ENCODE results near the gene NPS. TPM values are rescaled to one million over a fixed set of nuclear protein-coding genes. Genes with fewer than 3 reads are reported as not detected.

Gene NPS
- total RNA-seq, 1 donor, result not detected

DNA sequence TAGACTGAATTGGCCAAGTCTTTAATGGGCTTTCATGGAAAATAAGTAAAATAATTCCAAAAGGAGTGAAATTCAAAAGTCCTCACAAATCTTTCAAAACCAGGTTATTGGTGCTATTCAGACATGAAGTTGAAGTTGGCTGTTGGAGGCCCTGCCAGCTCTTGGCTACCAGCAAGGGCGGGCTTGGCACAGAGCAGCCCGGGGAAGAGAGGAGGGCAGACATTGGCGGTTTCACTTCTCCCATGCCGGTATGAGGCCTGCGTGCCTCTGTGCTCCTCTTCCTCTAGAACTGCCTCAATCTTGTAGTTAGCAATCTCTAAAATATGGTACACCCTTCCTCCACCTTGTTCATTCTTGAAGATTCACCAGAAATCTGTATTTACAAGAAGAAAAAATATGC, 16.4 kb upstream of the NPS start:
- Histone ChIP-seq H2AFZ (ENCODE audit: low read length) (no peak overlapping the region), H3K4me2 (ENCODE audit: insufficient read depth, low read length) (no peak overlapping the region), H4K20me1 (ENCODE audit: insufficient read depth, low read length) (no peaks in the 10 kb centered on the region), H3K4me3 (ENCODE audit: insufficient read depth, low read length) (no peak overlapping the region), H3K4me1 (ENCODE audit: insufficient read depth, low read length) (no peaks in the 10 kb centered on the region), H3K36me3 (ENCODE audit: insufficient read depth, low read length) (no peaks in the 10 kb centered on the region), H3K9me3 (ENCODE audit: low read depth, low read length) (no peaks in the 10 kb centered on the region), H3K27me3 (ENCODE audit: insufficient read depth, low read length) (no peaks in the 10 kb centered on the region), H3K79me2 (ENCODE audit: insufficient read depth, low read length) (no peaks in the 10 kb centered on the region), H3K27ac (ENCODE audit: low read depth, low read length) (no peak overlapping the region)
- no peak for DNase-seq (ENCODE audit: insufficient read length, low spot score, missing footprints)
- TF ChIP-seq, protein P1, sequence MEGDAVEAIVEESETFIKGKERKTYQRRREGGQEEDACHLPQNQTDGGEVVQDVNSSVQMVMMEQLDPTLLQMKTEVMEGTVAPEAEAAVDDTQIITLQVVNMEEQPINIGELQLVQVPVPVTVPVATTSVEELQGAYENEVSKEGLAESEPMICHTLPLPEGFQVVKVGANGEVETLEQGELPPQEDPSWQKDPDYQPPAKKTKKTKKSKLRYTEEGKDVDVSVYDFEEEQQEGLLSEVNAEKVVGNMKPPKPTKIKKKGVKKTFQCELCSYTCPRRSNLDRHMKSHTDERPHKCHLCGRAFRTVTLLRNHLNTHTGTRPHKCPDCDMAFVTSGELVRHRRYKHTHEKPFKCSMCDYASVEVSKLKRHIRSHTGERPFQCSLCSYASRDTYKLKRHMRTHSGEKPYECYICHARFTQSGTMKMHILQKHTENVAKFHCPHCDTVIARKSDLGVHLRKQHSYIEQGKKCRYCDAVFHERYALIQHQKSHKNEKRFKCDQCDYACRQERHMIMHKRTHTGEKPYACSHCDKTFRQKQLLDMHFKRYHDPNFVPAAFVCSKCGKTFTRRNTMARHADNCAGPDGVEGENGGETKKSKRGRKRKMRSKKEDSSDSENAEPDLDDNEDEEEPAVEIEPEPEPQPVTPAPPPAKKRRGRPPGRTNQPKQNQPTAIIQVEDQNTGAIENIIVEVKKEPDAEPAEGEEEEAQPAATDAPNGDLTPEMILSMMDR (IDR thresholded peaks at IDR 0.05; ENCODE audit: extremely low read depth, low read depth, low read length), result no peak

DNA sequence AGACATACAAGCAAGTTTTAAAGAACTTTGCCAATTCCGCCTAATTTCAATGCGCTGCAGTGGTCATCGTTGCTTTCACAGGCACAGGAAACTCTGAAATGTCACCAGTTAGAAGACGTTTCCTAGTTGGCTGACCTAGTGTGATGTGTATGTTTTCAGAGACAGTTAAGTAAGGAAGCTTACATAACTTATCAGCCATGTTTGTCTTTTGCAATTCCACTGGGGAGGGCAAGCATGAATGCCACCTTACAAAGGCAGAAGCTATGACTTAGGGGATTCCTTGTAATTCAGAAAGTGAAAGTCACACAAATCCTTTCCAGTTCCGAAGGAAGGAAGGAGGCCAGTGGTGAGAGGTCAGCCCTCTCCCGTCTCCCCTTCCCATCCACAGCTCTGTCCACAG, 15.0 kb upstream of the NPS start:
- no peaks in the 10 kb centered on the region for H3K4me1 ChIP-seq (ENCODE audit: insufficient read depth, low read length)
- TF ChIP-seq, protein P1 (IDR thresholded peaks at IDR 0.05; ENCODE audit: extremely low read depth, low read depth, low read length), result no peak
- H3K27ac ChIP-seq (ENCODE audit: low read depth, low read length), result no peak overlapping the region
- no peaks in the 10 kb centered on the region for H4K20me1 ChIP-seq (ENCODE audit: insufficient read depth, low read length)
- no peak overlapping the region for H3K4me3 ChIP-seq (ENCODE audit: insufficient read depth, low read length)
- no peaks in the 10 kb centered on the region for H3K36me3 ChIP-seq (ENCODE audit: insufficient read depth, low read length)
- H3K27me3 ChIP-seq (ENCODE audit: insufficient read depth, low read length), result no peaks in the 10 kb centered on the region
- H2AFZ ChIP-seq (ENCODE audit: low read length), result no peak overlapping the region
- DNase-seq (ENCODE audit: insufficient read length, low spot score, missing footprints), result no peak
- H3K9me3 ChIP-seq (ENCODE audit: low read depth, low read length), result no peaks in the 10 kb centered on the region
- no peak overlapping the region for H3K4me2 ChIP-seq (ENCODE audit: insufficient read depth, low read length)
- H3K79me2 ChIP-seq (ENCODE audit: insufficient read depth, low read length), result no peaks in the 10 kb centered on the region

DNA sequence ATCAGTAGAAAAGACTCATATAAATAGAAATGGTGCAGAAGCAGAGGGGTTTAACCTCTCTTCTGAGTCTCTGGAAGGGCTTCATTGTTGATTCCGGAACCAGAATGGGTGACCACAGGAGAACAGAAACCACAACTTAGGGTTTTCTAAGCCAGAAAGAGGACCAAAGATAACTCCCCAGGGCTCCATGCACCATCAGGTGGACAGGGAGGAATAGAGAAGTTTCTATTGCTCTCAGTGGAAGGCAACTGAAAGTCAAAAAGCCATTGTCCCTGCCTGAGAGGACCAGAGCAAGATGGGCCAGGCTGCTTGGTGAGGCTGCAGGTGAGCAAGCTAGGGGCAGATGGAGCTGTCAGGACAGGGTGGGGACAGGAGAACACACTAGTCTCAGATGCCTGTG, 14.6 kb upstream of the NPS start:
- H3K4me2 ChIP-seq (ENCODE audit: insufficient read depth, low read length), result no peak overlapping the region
- no peaks in the 10 kb centered on the region for H3K27me3 ChIP-seq (ENCODE audit: insufficient read depth, low read length)
- no peaks in the 10 kb centered on the region for H3K79me2 ChIP-seq (ENCODE audit: insufficient read depth, low read length)
- no peaks in the 10 kb centered on the region for H4K20me1 ChIP-seq (ENCODE audit: insufficient read depth, low read length)
- no peak overlapping the region for H2AFZ ChIP-seq (ENCODE audit: low read length)
- TF ChIP-seq, protein P1 (IDR thresholded peaks at IDR 0.05; ENCODE audit: extremely low read depth, low read depth, low read length), result no peak
- no peak overlapping the region for H3K27ac ChIP-seq (ENCODE audit: low read depth, low read length)
- no peak overlapping the region for H3K4me3 ChIP-seq (ENCODE audit: insufficient read depth, low read length)
- no peak for DNase-seq (ENCODE audit: insufficient read length, low spot score, missing footprints)
- H3K4me1 ChIP-seq (ENCODE audit: insufficient read depth, low read length), result no peaks in the 10 kb centered on the region
- no peaks in the 10 kb centered on the region for H3K36me3 ChIP-seq (ENCODE audit: insufficient read depth, low read length)
- H3K9me3 ChIP-seq (ENCODE audit: low read depth, low read length), result no peaks in the 10 kb centered on the region

DNA sequence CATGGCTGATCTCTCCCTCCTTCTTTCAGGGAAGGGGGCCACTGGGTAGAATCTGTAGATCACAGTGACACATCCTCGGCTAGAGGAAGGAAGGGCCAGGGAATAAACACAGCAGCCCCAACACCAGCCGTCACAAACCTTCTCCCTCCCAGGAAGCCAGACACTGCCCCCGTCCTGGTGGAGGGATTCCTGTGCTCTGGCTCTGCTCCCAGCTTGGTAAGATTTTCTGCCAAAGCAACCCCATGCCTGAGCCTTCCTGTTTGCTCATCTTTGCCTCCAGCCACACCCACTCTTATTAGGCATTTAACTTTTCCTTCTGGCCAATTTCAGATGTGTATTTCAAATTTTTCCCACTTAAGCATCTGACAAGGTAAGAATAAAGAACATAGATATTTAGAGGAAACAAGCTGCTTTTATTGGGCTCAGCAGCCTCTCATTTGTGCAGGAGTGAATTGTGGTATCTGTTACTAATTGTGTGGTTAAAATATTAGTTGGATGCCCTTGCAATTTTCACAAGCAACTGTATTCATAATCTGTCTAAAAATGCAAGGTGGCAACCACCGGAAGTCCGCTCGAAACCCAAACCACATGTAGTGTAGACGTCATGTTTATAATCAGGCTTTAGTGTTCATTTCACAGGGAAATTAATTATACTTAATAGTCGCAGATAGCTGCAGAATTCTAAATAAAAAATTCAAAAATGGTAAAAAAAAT, 13.2 kb upstream of the NPS start:
- Histone ChIP-seq H3K4me2 (ENCODE audit: insufficient read depth, low read length) (no peak overlapping the region), H3K9me3 (ENCODE audit: low read depth, low read length) (no peaks in the 10 kb centered on the region), H3K4me1 (ENCODE audit: insufficient read depth, low read length) (no peaks in the 10 kb centered on the region), H2AFZ (ENCODE audit: low read length) (no peak overlapping the region), H3K79me2 (ENCODE audit: insufficient read depth, low read length) (no peaks in the 10 kb centered on the region), H3K27ac (ENCODE audit: low read depth, low read length) (no peak overlapping the region), H3K36me3 (ENCODE audit: insufficient read depth, low read length) (no peaks in the 10 kb centered on the region), H4K20me1 (ENCODE audit: insufficient read depth, low read length) (no peaks in the 10 kb centered on the region), H3K27me3 (ENCODE audit: insufficient read depth, low read length) (no peaks in the 10 kb centered on the region), H3K4me3 (ENCODE audit: insufficient read depth, low read length) (no peak overlapping the region)
- no peak for DNase-seq (ENCODE audit: insufficient read length, low spot score, missing footprints)
- TF ChIP-seq, protein P1 (IDR thresholded peaks at IDR 0.05; ENCODE audit: extremely low read depth, low read depth, low read length), result no peak
